ENCODE measurements around the gene POLG. TPM values are rescaled to one million over a fixed set of nuclear protein-coding genes. Genes with fewer than 3 reads are reported as not detected.

The POLG gene
- total RNA-seq, 1 experiment from 2014 or later, result 83.6 TPM

- peaks cover 14% of the 10 kb centered on the region for H3K27me3 Mint-ChIP-seq (ENCODE audit: unreplicated experiment)
- intact Hi-C loops (cut with micrococcal nuclease; ENCODE audit: unreplicated experiment), result no loop called here
- no peak for DNase-seq
- BruUV-seq (replicated peaks), result no TSS peak
- no peaks in the 10 kb centered on the region for H3K36me3 Mint-ChIP-seq (ENCODE audit: insufficient read depth, unreplicated experiment)
- no peaks in the 10 kb centered on the region for H3K9me3 Mint-ChIP-seq (ENCODE audit: low read depth, unreplicated experiment)
- TF ChIP-seq CTCF (IDR thresholded peaks at IDR 0.05; ENCODE audit: unreplicated experiment), result no peak
- CTCF ChIA-PET, result no interaction called here
- no peak overlapping the region for H3K27ac Mint-ChIP-seq (ENCODE audit: unreplicated experiment)
- H3K4me1 Mint-ChIP-seq (ENCODE audit: low read depth, unreplicated experiment), result peaks cover 11% of the 10 kb centered on the region
- no peak overlapping the region for H3K4me3 Mint-ChIP-seq (ENCODE audit: low read depth, unreplicated experiment)
These were observed 10.6 kb upstream of the POLG start for GRCh38 chr15:89345248-89345647.

- Mint-ChIP-seq H3K9me3 (ENCODE audit: low read depth, unreplicated experiment) (no peaks in the 10 kb centered on the region), H3K36me3 (ENCODE audit: insufficient read depth, unreplicated experiment) (no peaks in the 10 kb centered on the region), H3K4me1 (ENCODE audit: low read depth, unreplicated experiment) (no peaks in the 10 kb centered on the region), H3K4me3 (ENCODE audit: low read depth, unreplicated experiment) (no peak overlapping the region), H3K27me3 (ENCODE audit: unreplicated experiment) (no peaks in the 10 kb centered on the region), H3K27ac (ENCODE audit: unreplicated experiment) (no peak overlapping the region)
- CTCF ChIA-PET, result interaction anchor here (0.6 kb wide), 1 partner anchor 353 kb away, joined by 3 read pairs; no protein-coding TSS in a partner anchor
- DNase-seq, result no peak
- TF ChIP-seq CTCF (IDR thresholded peaks at IDR 0.05; ENCODE audit: unreplicated experiment), result no peak
- BruUV-seq (replicated peaks), result no TSS peak
- intact Hi-C loops (cut with micrococcal nuclease; ENCODE audit: unreplicated experiment), result no loop called here
These were observed 8.2 kb upstream of the POLG start for GRCh38 chr15:89342840-89343239.

- intact Hi-C loops (cut with micrococcal nuclease; ENCODE audit: unreplicated experiment), result no loop called here
- no peaks in the 10 kb centered on the region for H3K27me3 Mint-ChIP-seq (ENCODE audit: unreplicated experiment)
- CTCF ChIA-PET, result no interaction called here
- no peaks in the 10 kb centered on the region for H3K9me3 Mint-ChIP-seq (ENCODE audit: low read depth, unreplicated experiment)
- no peaks in the 10 kb centered on the region for H3K4me1 Mint-ChIP-seq (ENCODE audit: low read depth, unreplicated experiment)
- TF ChIP-seq CTCF (IDR thresholded peaks at IDR 0.05; ENCODE audit: unreplicated experiment), result no peak
- no peak overlapping the region for H3K27ac Mint-ChIP-seq (ENCODE audit: unreplicated experiment)
- BruUV-seq (replicated peaks), result no TSS peak
- no peak for DNase-seq
- H3K4me3 Mint-ChIP-seq (ENCODE audit: low read depth, unreplicated experiment), result no peak overlapping the region
- no peaks in the 10 kb centered on the region for H3K36me3 Mint-ChIP-seq (ENCODE audit: insufficient read depth, unreplicated experiment)
These were observed 6.8 kb upstream of the POLG start for GRCh38 chr15:89341316-89342005.

- Mint-ChIP-seq H3K27ac (ENCODE audit: unreplicated experiment) (no peak overlapping the region), H3K9me3 (ENCODE audit: low read depth, unreplicated experiment) (no peaks in the 10 kb centered on the region), H3K27me3 (ENCODE audit: unreplicated experiment) (no peaks in the 10 kb centered on the region), H3K4me3 (ENCODE audit: low read depth, unreplicated experiment) (no peak overlapping the region), H3K36me3 (ENCODE audit: insufficient read depth, unreplicated experiment) (no peaks in the 10 kb centered on the region), H3K4me1 (ENCODE audit: low read depth, unreplicated experiment) (no peaks in the 10 kb centered on the region)
- no TSS peak for BruUV-seq (replicated peaks)
- intact Hi-C loops (cut with micrococcal nuclease; ENCODE audit: unreplicated experiment), result no loop called here
- no peak for DNase-seq
- CTCF ChIA-PET, result no interaction called here
- TF ChIP-seq CTCF (IDR thresholded peaks at IDR 0.05; ENCODE audit: unreplicated experiment), result no peak
These were observed 5.9 kb upstream of the POLG start for GRCh38 chr15:89340573-89340972.
